Natural killer cell (primary cell): ENCODE results near the gene ACOD1. TPM values are rescaled to one million over a fixed set of nuclear protein-coding genes. Genes with fewer than 3 reads are reported as not detected.

Experiments used
- ATAC-seq, 3 donors: fragments of 150-1000 bp in 2 of 3; fragments of 200-7000 bp in 1 of 3; cut with Tn5 transposase; 1 replicate in 1 of 3; 2 replicates in 2 of 3; pipeline ENCODE4 v1.10.0; 2021; ENCODE audit warnings: mild to moderate bottlenecking in 2 of 3, moderate library complexity in 2 of 3
- DNase-seq, 2 donors: peaks; one replicate each; pipeline versions ENCODE4 v3.0.0 to v3.0.0-alpha.2; 2013 to 2021; ENCODE audit warnings: mixed read lengths in 1 of 2
- H3K27ac ChIP-seq: one replicate; pipeline ENCODE4 v1.5.1; 2013; ENCODE audit warnings: mild to moderate bottlenecking, low read length
- H3K27me3 ChIP-seq: one replicate; pipeline ENCODE4 v1.6.1; 2013; ENCODE audit warnings: low read length; ENCODE audit not compliant: control insufficient read depth, insufficient read depth
- H3K36me3 ChIP-seq: one replicate; pipeline ENCODE4 v1.6.1; 2013; ENCODE audit warnings: low read length; ENCODE audit not compliant: control insufficient read depth, insufficient read depth
- H3K4me1 ChIP-seq: one replicate; pipeline ENCODE4 v1.6.1; 2013; ENCODE audit warnings: low read length; ENCODE audit not compliant: control insufficient read depth, insufficient read depth
- H3K4me3 ChIP-seq: one replicate; pipeline ENCODE4 v1.5.1; 2013; ENCODE audit warnings: low read length
- H3K9me3 ChIP-seq: one replicate; pipeline ENCODE4 v1.6.1; 2013; ENCODE audit warnings: low read length; ENCODE audit not compliant: control insufficient read depth, insufficient read depth
- H3K27ac Mint-ChIP-seq, 2 donors: one replicate each; pipeline ENCODE4 v1.8.0; 2022; ENCODE audit warnings: mild to moderate bottlenecking in 2 of 2, mixed read lengths in 2 of 2, moderate library complexity in 1 of 2
- H3K27me3 Mint-ChIP-seq, 2 donors: one replicate each; pipeline ENCODE4 v1.8.0; 2022; ENCODE audit warnings: low read depth in 2 of 2, mixed read lengths in 2 of 2
- H3K36me3 Mint-ChIP-seq: one replicate; pipeline ENCODE4 v1.8.0; 2022; ENCODE audit warnings: mixed read lengths
- H3K4me1 Mint-ChIP-seq, 2 donors: one replicate each; pipeline ENCODE4 v1.8.0; 2022; ENCODE audit warnings: mixed read lengths in 2 of 2
- H3K4me3 Mint-ChIP-seq: one replicate; pipeline ENCODE4 v1.8.0; 2022; ENCODE audit warnings: mild to moderate bottlenecking, moderate library complexity, mixed read lengths
- H3K9me3 Mint-ChIP-seq, 2 donors: one replicate each; pipeline ENCODE4 v1.8.0; 2022; ENCODE audit warnings: mixed read lengths in 2 of 2
- WGBS: methylation state at CpG from one replicate; pipeline ENCODE4 v1.1.7; 2013; ENCODE audit warnings: missing lambda C conversion rate; ENCODE audit not compliant: insufficient coverage; 5-methylcytosine and 5-hydroxymethylcytosine counted together
- intact Hi-C: fragments of 100-400 bp; cut with micrococcal nuclease; formaldehyde crosslinking; loops from one replicate; pipeline ENCODE4 v1.14.2; 2022
- total RNA-seq, 4 donors: library from RNA; stranded (reverse); fragments of 120-200 nt in 1 of 4; gene quantifications; one replicate each; pipeline versions ENCODE4 v1.2.3 to v1.2.4, GENCODE V29; 2013 to 2022
- TF ChIP-seq, protein P1 (sequence below): fragments of 200-600 bp; IDR thresholded peaks from one replicate; pipeline ENCODE4 v1.8.0; 2022; ENCODE audit warnings: antibody characterized with exemption

ACOD1 gene
- total RNA-seq, 3 donors from 2014 or later (not counting 1 experiment from before 2014, with no cell fraction given) = not detected

- no peaks in the 10 kb centered on the region for H3K9me3 Mint-ChIP-seq
- Histone ChIP-seq H3K4me1 (no peaks in the 10 kb centered on the region), H3K27ac (no peak overlapping the region), H3K27me3 (peaks cover 13% of the 10 kb centered on the region), H3K4me3 (no peak overlapping the region), H3K36me3 (no peaks in the 10 kb centered on the region), H3K9me3 (no peaks in the 10 kb centered on the region)
- H3K4me1 Mint-ChIP-seq = peaks cover 0 to 8% of the 10 kb centered on the region in 2 donors
- H3K4me3 Mint-ChIP-seq = no peak overlapping the region
- intact Hi-C loops = no loop called here
- H3K27me3 Mint-ChIP-seq = peaks cover 69 to 73% of the 10 kb centered on the region in 2 donors
- ATAC-seq (no peak), DNase-seq (no peak)
- TF ChIP-seq, protein P1, sequence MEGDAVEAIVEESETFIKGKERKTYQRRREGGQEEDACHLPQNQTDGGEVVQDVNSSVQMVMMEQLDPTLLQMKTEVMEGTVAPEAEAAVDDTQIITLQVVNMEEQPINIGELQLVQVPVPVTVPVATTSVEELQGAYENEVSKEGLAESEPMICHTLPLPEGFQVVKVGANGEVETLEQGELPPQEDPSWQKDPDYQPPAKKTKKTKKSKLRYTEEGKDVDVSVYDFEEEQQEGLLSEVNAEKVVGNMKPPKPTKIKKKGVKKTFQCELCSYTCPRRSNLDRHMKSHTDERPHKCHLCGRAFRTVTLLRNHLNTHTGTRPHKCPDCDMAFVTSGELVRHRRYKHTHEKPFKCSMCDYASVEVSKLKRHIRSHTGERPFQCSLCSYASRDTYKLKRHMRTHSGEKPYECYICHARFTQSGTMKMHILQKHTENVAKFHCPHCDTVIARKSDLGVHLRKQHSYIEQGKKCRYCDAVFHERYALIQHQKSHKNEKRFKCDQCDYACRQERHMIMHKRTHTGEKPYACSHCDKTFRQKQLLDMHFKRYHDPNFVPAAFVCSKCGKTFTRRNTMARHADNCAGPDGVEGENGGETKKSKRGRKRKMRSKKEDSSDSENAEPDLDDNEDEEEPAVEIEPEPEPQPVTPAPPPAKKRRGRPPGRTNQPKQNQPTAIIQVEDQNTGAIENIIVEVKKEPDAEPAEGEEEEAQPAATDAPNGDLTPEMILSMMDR = no peak
- no peaks in the 10 kb centered on the region for H3K36me3 Mint-ChIP-seq
- H3K27ac Mint-ChIP-seq = no peak overlapping the region
- 87% methylated on average over 5 of the region's 5 CpGs for WGBS
Measured at GRCh38 chr13:76969488-76970365, 21.4 kb downstream of the ACOD1 start.

DNA sequence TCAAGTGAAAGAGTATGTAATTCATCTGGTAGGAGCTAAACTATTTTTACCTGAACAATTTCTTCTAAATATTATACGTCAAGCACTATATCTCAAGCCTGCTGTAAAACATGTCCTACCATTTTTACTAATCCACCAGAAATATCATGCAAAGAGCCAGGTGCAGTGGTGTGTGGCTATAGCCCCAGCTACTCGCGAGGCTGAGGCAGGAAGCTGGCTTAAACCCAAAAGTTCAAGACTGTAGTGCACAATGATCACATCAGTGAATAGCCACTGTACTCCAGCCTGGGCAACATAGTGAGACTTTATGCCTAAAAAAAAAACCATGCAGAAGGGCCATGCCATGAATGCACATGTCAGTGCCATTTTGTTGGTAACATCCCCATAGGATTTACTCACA, 22.9 kb downstream of the ACOD1 start:
- TF ChIP-seq, protein P1 = no peak
- Mint-ChIP-seq H3K4me3 (no peak overlapping the region), H3K9me3 (no peaks in the 10 kb centered on the region), H3K27me3 (peaks cover 64 to 71% of the 10 kb centered on the region in 2 donors), H3K36me3 (no peaks in the 10 kb centered on the region), H3K4me1 (peaks cover under 1 to 9% of the 10 kb centered on the region in 2 donors), H3K27ac (no peak overlapping the region)
- H3K27ac ChIP-seq = no peak overlapping the region
- H3K4me1 ChIP-seq = peaks cover under 1% of the 10 kb centered on the region
- intact Hi-C loops = no loop called here
- DNase-seq (no peak), ATAC-seq (no peak)
- H3K36me3 ChIP-seq = no peaks in the 10 kb centered on the region
- WGBS = 36% methylated on average over 3 of the region's 3 CpGs
- H3K4me3 ChIP-seq = no peak overlapping the region
- peaks cover 20% of the 10 kb centered on the region for H3K27me3 ChIP-seq
- no peaks in the 10 kb centered on the region for H3K9me3 ChIP-seq

DNA sequence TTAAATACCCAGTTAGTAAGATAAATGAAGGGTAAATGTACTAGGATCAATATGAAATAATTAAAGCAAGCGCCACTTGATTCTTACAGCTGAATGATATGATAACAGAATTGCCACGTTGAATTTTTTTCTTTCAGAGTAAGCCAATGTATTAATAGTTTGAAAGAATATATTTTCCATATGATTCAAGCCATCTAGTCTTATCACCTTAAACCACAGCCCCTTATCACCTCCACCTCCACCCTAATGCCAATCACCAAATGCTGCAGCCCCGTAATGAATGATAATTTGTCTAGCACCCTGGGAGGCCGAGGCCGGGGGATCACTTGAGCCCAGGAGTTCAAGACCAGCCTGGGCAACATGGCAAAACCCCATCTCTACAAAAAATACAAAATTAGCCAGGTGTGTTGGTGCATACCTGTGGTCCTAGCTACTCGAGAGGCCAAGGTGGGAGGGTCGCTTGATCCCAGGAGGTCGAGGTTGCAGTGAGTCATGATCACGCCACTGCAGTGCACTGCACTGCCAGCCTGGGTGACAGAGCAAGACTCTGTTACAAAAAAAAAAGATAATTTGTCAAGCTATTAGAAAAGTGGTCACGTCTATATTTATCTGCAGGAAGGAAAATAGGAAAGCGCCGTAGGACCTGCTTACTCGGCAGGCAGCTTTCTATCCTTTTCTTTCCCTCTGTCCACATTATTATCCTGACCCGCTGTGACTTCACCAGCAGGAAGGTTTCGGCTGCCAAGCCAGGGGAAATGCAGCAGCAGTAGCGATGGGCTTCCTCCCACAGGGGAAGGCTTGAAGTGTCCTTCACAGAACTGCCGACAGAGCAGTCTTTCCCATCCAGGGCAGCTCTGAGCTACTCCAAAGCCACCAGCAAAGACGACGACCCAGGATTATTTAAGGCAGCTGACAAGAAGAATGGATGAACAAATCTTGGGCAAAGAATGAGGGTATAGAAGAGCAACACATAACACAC, 23.8 kb downstream of the ACOD1 start:
- no peaks in the 10 kb centered on the region for H3K9me3 Mint-ChIP-seq
- intact Hi-C loops = no loop called here
- H3K4me3 Mint-ChIP-seq = no peak overlapping the region
- no peaks in the 10 kb centered on the region for H3K9me3 ChIP-seq
- DNase-seq (no peak), ATAC-seq (peak in 1 of 3 donors; percentile 25)
- peaks cover 24% of the 10 kb centered on the region for H3K27me3 ChIP-seq
- no peaks in the 10 kb centered on the region for H3K36me3 ChIP-seq
- H3K4me1 ChIP-seq = peaks cover 8% of the 10 kb centered on the region
- H3K36me3 Mint-ChIP-seq = no peaks in the 10 kb centered on the region
- 38% methylated on average over 17 of the region's 19 CpGs for WGBS
- no peak overlapping the region for H3K27ac Mint-ChIP-seq
- TF ChIP-seq, protein P1 = no peak
- peaks cover 63 to 72% of the 10 kb centered on the region in 2 donors for H3K27me3 Mint-ChIP-seq
- H3K4me1 Mint-ChIP-seq = peaks cover 9 to 18% of the 10 kb centered on the region in 2 donors
- H3K27ac ChIP-seq = no peak overlapping the region
- H3K4me3 ChIP-seq = no peak overlapping the region
